IPS-20b (cell line): ENCODE data around the gene LEKR1.

Experiments
- H3K27ac ChIP-seq: one replicate; pipeline ENCODE4 v1.5.1; 2013; ENCODE audit warnings: low read length
- H3K27me3 ChIP-seq: 2 replicates; pipeline ENCODE4 v1.6.1; 2013; ENCODE audit warnings: mild to moderate bottlenecking, low read length, inconsistent platforms; ENCODE audit not compliant: insufficient read depth
- H3K36me3 ChIP-seq: 2 replicates; pipeline ENCODE4 v1.6.1; 2013; ENCODE audit warnings: low read depth, mild to moderate bottlenecking, inconsistent platforms, low read length, moderate library complexity; ENCODE audit not compliant: insufficient read depth
- H3K4me1 ChIP-seq: 2 replicates; pipeline ENCODE4 v1.6.1; 2013; ENCODE audit warnings: mild to moderate bottlenecking, control low read depth, inconsistent platforms, low read length, moderate library complexity; ENCODE audit not compliant: insufficient read depth
- H3K4me3 ChIP-seq: 2 replicates; pipeline ENCODE4 v1.5.1; 2013; ENCODE audit warnings: mild to moderate bottlenecking, low read length, inconsistent platforms
- H3K9ac ChIP-seq: 2 replicates; pipeline ENCODE4 v1.6.1; 2013; ENCODE audit warnings: low read depth, mild to moderate bottlenecking, inconsistent platforms, low read length, moderate library complexity
- H3K9me3 ChIP-seq: 2 replicates; pipeline ENCODE4 v1.6.1; 2013; ENCODE audit warnings: mild to moderate bottlenecking, low read depth, low read length, inconsistent platforms; ENCODE audit not compliant: insufficient read depth

The LEKR1 gene

GRCh38 chr3:157021679-157022078 lies 195.5 kb downstream of the LEKR1 start:
- Histone ChIP-seq H3K27ac (no peak overlapping the region), H3K4me3 (no peak overlapping the region), H3K4me1 (no peaks in the 10 kb centered on the region), H3K27me3 (no peaks in the 10 kb centered on the region), H3K9ac (no peak overlapping the region), H3K36me3 (no peaks in the 10 kb centered on the region), H3K9me3 (no peaks in the 10 kb centered on the region)

GRCh38 chr3:157023226-157023625 lies 197.1 kb downstream of the LEKR1 start:
- no peaks in the 10 kb centered on the region for H3K9me3 ChIP-seq
- H3K9ac ChIP-seq: no peak overlapping the region
- no peaks in the 10 kb centered on the region for H3K27me3 ChIP-seq
- H3K27ac ChIP-seq: no peak overlapping the region
- H3K4me1 ChIP-seq: no peaks in the 10 kb centered on the region
- no peaks in the 10 kb centered on the region for H3K36me3 ChIP-seq
- H3K4me3 ChIP-seq: no peak overlapping the region

GRCh38 chr3:157026091-157026490 lies 199.9 kb downstream of the LEKR1 start:
- H3K4me1 ChIP-seq: no peaks in the 10 kb centered on the region
- no peak overlapping the region for H3K4me3 ChIP-seq
- no peaks in the 10 kb centered on the region for H3K27me3 ChIP-seq
- no peaks in the 10 kb centered on the region for H3K9me3 ChIP-seq
- no peak overlapping the region for H3K27ac ChIP-seq
- no peaks in the 10 kb centered on the region for H3K36me3 ChIP-seq
- H3K9ac ChIP-seq: no peak overlapping the region

GRCh38 chr3:157027861-157028745 lies 201.9 kb downstream of the LEKR1 start:
- H3K27ac ChIP-seq: no peak overlapping the region
- no peak overlapping the region for H3K9ac ChIP-seq
- H3K4me1 ChIP-seq: no peaks in the 10 kb centered on the region
- H3K4me3 ChIP-seq: no peak overlapping the region
- H3K27me3 ChIP-seq: no peaks in the 10 kb centered on the region
- no peaks in the 10 kb centered on the region for H3K9me3 ChIP-seq
- no peaks in the 10 kb centered on the region for H3K36me3 ChIP-seq

- Histone ChIP-seq H3K4me1 (no peaks in the 10 kb centered on the region), H3K36me3 (no peaks in the 10 kb centered on the region), H3K27me3 (no peaks in the 10 kb centered on the region), H3K9me3 (no peaks in the 10 kb centered on the region), H3K4me3 (no peak overlapping the region), H3K9ac (no peak overlapping the region), H3K27ac (no peak overlapping the region)
Observed at GRCh38 chr3:157029365-157029790, 203.2 kb downstream of the LEKR1 start.

GRCh38 chr3:157030712-157031111 lies 204.6 kb downstream of the LEKR1 start:
- Histone ChIP-seq H3K27me3 (no peaks in the 10 kb centered on the region), H3K4me1 (no peaks in the 10 kb centered on the region), H3K4me3 (no peak overlapping the region), H3K27ac (no peak overlapping the region), H3K36me3 (no peaks in the 10 kb centered on the region), H3K9me3 (no peaks in the 10 kb centered on the region), H3K9ac (no peak overlapping the region)

- H3K4me3 ChIP-seq: no peak overlapping the region
- no peaks in the 10 kb centered on the region for H3K36me3 ChIP-seq
- no peak overlapping the region for H3K27ac ChIP-seq
- H3K4me1 ChIP-seq: no peaks in the 10 kb centered on the region
- H3K9ac ChIP-seq: no peak overlapping the region
- no peaks in the 10 kb centered on the region for H3K9me3 ChIP-seq
- no peaks in the 10 kb centered on the region for H3K27me3 ChIP-seq
Observed at GRCh38 chr3:157033001-157033400, 206.8 kb downstream of the LEKR1 start.

GRCh38 chr3:157040456-157040855 lies 214.3 kb downstream of the LEKR1 start:
- no peaks in the 10 kb centered on the region for H3K36me3 ChIP-seq
- H3K27me3 ChIP-seq: no peaks in the 10 kb centered on the region
- H3K4me1 ChIP-seq: no peaks in the 10 kb centered on the region
- no peak overlapping the region for H3K9ac ChIP-seq
- no peaks in the 10 kb centered on the region for H3K9me3 ChIP-seq
- no peak overlapping the region for H3K4me3 ChIP-seq
- H3K27ac ChIP-seq: no peak overlapping the region

- Histone ChIP-seq H3K4me3 (no peak overlapping the region), H3K4me1 (no peaks in the 10 kb centered on the region), H3K9me3 (no peaks in the 10 kb centered on the region), H3K36me3 (no peaks in the 10 kb centered on the region), H3K27me3 (no peaks in the 10 kb centered on the region), H3K27ac (no peak overlapping the region), H3K9ac (no peak overlapping the region)
Observed at GRCh38 chr3:157042226-157042625, 216.1 kb downstream of the LEKR1 start.

- H3K4me1 ChIP-seq: no peaks in the 10 kb centered on the region
- H3K4me3 ChIP-seq: no peak overlapping the region
- H3K9me3 ChIP-seq: no peaks in the 10 kb centered on the region
- no peaks in the 10 kb centered on the region for H3K36me3 ChIP-seq
- H3K27ac ChIP-seq: no peak overlapping the region
- H3K9ac ChIP-seq: no peak overlapping the region
- no peaks in the 10 kb centered on the region for H3K27me3 ChIP-seq
Observed at GRCh38 chr3:157043771-157044170, 217.6 kb downstream of the LEKR1 start.

GRCh38 chr3:157045238-157045850 lies 219.2 kb downstream of the LEKR1 start:
- Histone ChIP-seq H3K27me3 (no peaks in the 10 kb centered on the region), H3K4me1 (no peaks in the 10 kb centered on the region), H3K4me3 (no peak overlapping the region; the same call in 1 of the 2 replicates), H3K9me3 (no peaks in the 10 kb centered on the region), H3K9ac (no peak overlapping the region), H3K27ac (no peak overlapping the region), H3K36me3 (no peaks in the 10 kb centered on the region)

- H3K9ac ChIP-seq: no peak overlapping the region
- no peaks in the 10 kb centered on the region for H3K4me1 ChIP-seq
- H3K27ac ChIP-seq: no peak overlapping the region
- H3K4me3 ChIP-seq: no peak overlapping the region
- H3K36me3 ChIP-seq: no peaks in the 10 kb centered on the region
- H3K27me3 ChIP-seq: no peaks in the 10 kb centered on the region
- no peaks in the 10 kb centered on the region for H3K9me3 ChIP-seq
Observed at GRCh38 chr3:157046520-157046919, 220.4 kb downstream of the LEKR1 start.
